Measurements from ENCODE around the gene TBC1D26. TPM values are rescaled to one million over a fixed set of nuclear protein-coding genes. Genes with fewer than 3 reads are reported as not detected.
"Not testable (repeated sequence)": the region's sequence is repeated elsewhere in the genome, so short reads cannot be mapped to it uniquely, and the experiment has no call there.

Gene TBC1D26
- polyA plus RNA-seq, 1 donor (not counting 4 experiments of a cell fraction or from before 2014, with no cell fraction given), result not detected

- no peak overlapping the region for H2AFZ ChIP-seq (ENCODE audit: control insufficient read depth, low read length)
- H3K4me1 ChIP-seq (ENCODE audit: control insufficient read depth, extremely low read depth, insufficient read depth, low read length), result no peaks in the 10 kb centered on the region
- H3K9me3 ChIP-seq (ENCODE audit: control insufficient read depth, low read depth, low read length), result no peaks in the 10 kb centered on the region
- H4K20me1 ChIP-seq (ENCODE audit: control insufficient read depth, extremely low read depth, insufficient read depth, low read length), result no peaks in the 10 kb centered on the region
- H3K9me1 ChIP-seq (ENCODE audit: control insufficient read depth, extremely low read depth, insufficient read depth, low read length), result no peaks in the 10 kb centered on the region
- no peaks in the 10 kb centered on the region for H3K79me2 ChIP-seq (ENCODE audit: control insufficient read depth, insufficient read depth, low read length)
- no peak overlapping the region for H3K27ac ChIP-seq (ENCODE audit: control insufficient read depth, insufficient read depth, low read length)
- H3K4me2 ChIP-seq (ENCODE audit: control insufficient read depth, extremely low read depth, insufficient read depth, low read depth, low read length), result no peak overlapping the region
- dilution Hi-C loops (cut with MboI; ENCODE audit: extremely low pct_ligation_motif_present, low sequenced_read_pairs), result no loop called here
- DNase-seq (ENCODE audit: low read depth, low spot score) (no peak), FAIRE-seq (no peak)
- no peaks in the 10 kb centered on the region for H3K36me3 ChIP-seq (ENCODE audit: control insufficient read depth in 2 of 2, extremely low read depth in 1 of 2, insufficient read depth in 2 of 2, low read length in 2 of 2)
- TF ChIP-seq EZH2 (IDR thresholded peaks at IDR 0.05; ENCODE audit: low read length), result no peak
- TF ChIP-seq CTCF (optimal IDR thresholded peaks at IDR 0.05 in 1 of 3, IDR thresholded peaks at IDR 0.05 in 1 of 3, conservative IDR thresholded peaks at IDR 0.05 in 1 of 3; ENCODE audit: extremely low read depth in 1 of 3, insufficient read depth in 2 of 3, low read length in 3 of 3), result no peak
- no peak overlapping the region for H3K9ac ChIP-seq (ENCODE audit: control insufficient read depth, extremely low read depth, insufficient read depth, low read length)
- H3K4me3 ChIP-seq (ENCODE audit: control insufficient read depth in 2 of 3, extremely low read depth in 1 of 3, insufficient read depth in 2 of 3, low read depth in 1 of 3, low read length in 3 of 3), result no peak overlapping the region
- H3K27me3 ChIP-seq (ENCODE audit: control insufficient read depth, extremely low read depth, insufficient read depth, low read length), result peaks cover 3% of the 10 kb centered on the region
These were observed 12.1 kb downstream of the TBC1D26 start for GRCh38 chr17:15744074-15744676.

GRCh38 chr17:15744885-15745284 lies 12.8 kb downstream of the TBC1D26 start:
- H4K20me1 ChIP-seq (ENCODE audit: control insufficient read depth, extremely low read depth, insufficient read depth, low read length), result no peaks in the 10 kb centered on the region
- TF ChIP-seq CTCF (optimal IDR thresholded peaks at IDR 0.05 in 1 of 3, IDR thresholded peaks at IDR 0.05 in 1 of 3, conservative IDR thresholded peaks at IDR 0.05 in 1 of 3; ENCODE audit: extremely low read depth in 1 of 3, insufficient read depth in 2 of 3, low read length in 3 of 3) (no peak), EZH2 (IDR thresholded peaks at IDR 0.05; ENCODE audit: low read length) (no peak)
- no peak for DNase-seq (ENCODE audit: low read depth, low spot score)
- peaks cover 3% of the 10 kb centered on the region for H3K27me3 ChIP-seq (ENCODE audit: control insufficient read depth, extremely low read depth, insufficient read depth, low read length)
- dilution Hi-C loops (cut with MboI; ENCODE audit: extremely low pct_ligation_motif_present, low sequenced_read_pairs), result no loop called here
- no peak overlapping the region for H3K4me2 ChIP-seq (ENCODE audit: control insufficient read depth, extremely low read depth, insufficient read depth, low read depth, low read length)
- no peak overlapping the region for H3K27ac ChIP-seq (ENCODE audit: control insufficient read depth, insufficient read depth, low read length)
- H2AFZ ChIP-seq (ENCODE audit: control insufficient read depth, low read length), result no peak overlapping the region
- no peak overlapping the region for H3K9ac ChIP-seq (ENCODE audit: control insufficient read depth, extremely low read depth, insufficient read depth, low read length)
- no peaks in the 10 kb centered on the region for H3K9me3 ChIP-seq (ENCODE audit: control insufficient read depth, low read depth, low read length)
- H3K36me3 ChIP-seq (ENCODE audit: control insufficient read depth in 2 of 2, extremely low read depth in 1 of 2, insufficient read depth in 2 of 2, low read length in 2 of 2), result no peaks in the 10 kb centered on the region
- FAIRE-seq, result no peak
- H3K4me1 ChIP-seq (ENCODE audit: control insufficient read depth, extremely low read depth, insufficient read depth, low read length), result no peaks in the 10 kb centered on the region
- no peaks in the 10 kb centered on the region for H3K9me1 ChIP-seq (ENCODE audit: control insufficient read depth, extremely low read depth, insufficient read depth, low read length)
- H3K4me3 ChIP-seq (ENCODE audit: control insufficient read depth in 2 of 3, extremely low read depth in 1 of 3, insufficient read depth in 2 of 3, low read depth in 1 of 3, low read length in 3 of 3), result no peak overlapping the region
- H3K79me2 ChIP-seq (ENCODE audit: control insufficient read depth, insufficient read depth, low read length), result no peaks in the 10 kb centered on the region

- H3K9me1 ChIP-seq (ENCODE audit: control insufficient read depth, extremely low read depth, insufficient read depth, low read length); H3K79me2 ChIP-seq (ENCODE audit: control insufficient read depth, insufficient read depth, low read length); H3K4me3 ChIP-seq (ENCODE audit: control insufficient read depth in 2 of 3, extremely low read depth in 1 of 3, insufficient read depth in 2 of 3, low read depth in 1 of 3, low read length in 3 of 3); H3K4me1 ChIP-seq (ENCODE audit: control insufficient read depth, extremely low read depth, insufficient read depth, low read length); FAIRE-seq; H3K9me3 ChIP-seq (ENCODE audit: control insufficient read depth, low read depth, low read length); H3K9ac ChIP-seq (ENCODE audit: control insufficient read depth, extremely low read depth, insufficient read depth, low read length); H3K27me3 ChIP-seq (ENCODE audit: control insufficient read depth, extremely low read depth, insufficient read depth, low read length); H3K36me3 ChIP-seq (ENCODE audit: control insufficient read depth in 2 of 2, extremely low read depth in 1 of 2, insufficient read depth in 2 of 2, low read length in 2 of 2); H3K4me2 ChIP-seq (ENCODE audit: control insufficient read depth, extremely low read depth, insufficient read depth, low read depth, low read length); DNase-seq (ENCODE audit: low read depth, low spot score); H4K20me1 ChIP-seq (ENCODE audit: control insufficient read depth, extremely low read depth, insufficient read depth, low read length); H2AFZ ChIP-seq (ENCODE audit: control insufficient read depth, low read length); dilution Hi-C loops (cut with MboI; ENCODE audit: extremely low pct_ligation_motif_present, low sequenced_read_pairs); H3K27ac ChIP-seq (ENCODE audit: control insufficient read depth, insufficient read depth, low read length): not testable (repeated sequence)
These were observed 17.3 kb downstream of the TBC1D26 start for GRCh38 chr17:15749403-15749802.

- H3K4me2 ChIP-seq (ENCODE audit: control insufficient read depth, extremely low read depth, insufficient read depth, low read depth, low read length); dilution Hi-C loops (cut with MboI; ENCODE audit: extremely low pct_ligation_motif_present, low sequenced_read_pairs); FAIRE-seq; DNase-seq (ENCODE audit: low read depth, low spot score); H3K36me3 ChIP-seq (ENCODE audit: control insufficient read depth in 2 of 2, extremely low read depth in 1 of 2, insufficient read depth in 2 of 2, low read length in 2 of 2); H2AFZ ChIP-seq (ENCODE audit: control insufficient read depth, low read length); H3K9ac ChIP-seq (ENCODE audit: control insufficient read depth, extremely low read depth, insufficient read depth, low read length); H3K79me2 ChIP-seq (ENCODE audit: control insufficient read depth, insufficient read depth, low read length); H3K27me3 ChIP-seq (ENCODE audit: control insufficient read depth, extremely low read depth, insufficient read depth, low read length); H3K4me3 ChIP-seq (ENCODE audit: control insufficient read depth in 2 of 3, extremely low read depth in 1 of 3, insufficient read depth in 2 of 3, low read depth in 1 of 3, low read length in 3 of 3); H3K9me1 ChIP-seq (ENCODE audit: control insufficient read depth, extremely low read depth, insufficient read depth, low read length); H4K20me1 ChIP-seq (ENCODE audit: control insufficient read depth, extremely low read depth, insufficient read depth, low read length); H3K27ac ChIP-seq (ENCODE audit: control insufficient read depth, insufficient read depth, low read length); H3K4me1 ChIP-seq (ENCODE audit: control insufficient read depth, extremely low read depth, insufficient read depth, low read length); H3K9me3 ChIP-seq (ENCODE audit: control insufficient read depth, low read depth, low read length): not testable (repeated sequence)
These were observed 36.9 kb downstream of the TBC1D26 start for GRCh38 chr17:15768865-15769533.
